HG02938 (cell line): ENCODE data around the gene AHSA1.

Source experiments
- ATAC-seq: cut with Tn5 transposase; IDR thresholded peaks from one replicate; pipeline ENCODE4 v1.9.1; 2021; ENCODE audit warnings: mild to moderate bottlenecking, moderate library complexity; ENCODE audit not compliant: unreplicated experiment

The AHSA1 gene

GRCh38 chr14:77470224-77470870, 12.5 kb downstream of the AHSA1 start:
- no peak for ATAC-seq

- no peak for ATAC-seq
Measured at GRCh38 chr14:77473921-77474320, 16.0 kb downstream of the AHSA1 start.

- no peak for ATAC-seq
Measured at GRCh38 chr14:77474479-77475177, 16.7 kb downstream of the AHSA1 start.

- no peak for ATAC-seq
Measured at GRCh38 chr14:77475432-77476115, 17.7 kb downstream of the AHSA1 start.

GRCh38 chr14:77478029-77478428, 20.1 kb downstream of the AHSA1 start:
- no peak for ATAC-seq

GRCh38 chr14:77478796-77479195, 20.9 kb downstream of the AHSA1 start:
- peak; percentile 93 for ATAC-seq

GRCh38 chr14:77482422-77482821, 24.5 kb downstream of the AHSA1 start:
- no peak for ATAC-seq

GRCh38 chr14:77485256-77485655, 27.4 kb downstream of the AHSA1 start:
- no peak for ATAC-seq

GRCh38 chr14:77485901-77486678, 28.2 kb downstream of the AHSA1 start:
- no peak for ATAC-seq

GRCh38 chr14:77488558-77488957, 30.7 kb downstream of the AHSA1 start:
- no peak for ATAC-seq

- no peak for ATAC-seq
Measured at GRCh38 chr14:77489041-77489440, 31.1 kb downstream of the AHSA1 start.

- ATAC-seq: no peak
Measured at GRCh38 chr14:77490347-77490986, 32.6 kb downstream of the AHSA1 start.

GRCh38 chr14:77491056-77491455, 33.2 kb downstream of the AHSA1 start:
- ATAC-seq: no peak

- ATAC-seq: no peak
Measured at GRCh38 chr14:77495334-77495733, 37.4 kb downstream of the AHSA1 start.

GRCh38 chr14:77498120-77498979, 40.5 kb downstream of the AHSA1 start, which contains the start of gene ISM2:
ISM2 (minus strand) TSS chr14:77498816; CDS start chr14:77498793, 23 bp downstream.
- peak; percentile 46 for ATAC-seq

- peak; percentile 23 for ATAC-seq
Measured at GRCh38 chr14:77498984-77499527, 41.2 kb downstream of the AHSA1 start.

GRCh38 chr14:77502109-77502782, 44.4 kb downstream of the AHSA1 start:
- ATAC-seq: no peak

- no peak for ATAC-seq
Measured at GRCh38 chr14:77503138-77503537, 45.2 kb downstream of the AHSA1 start.

- no peak for ATAC-seq
Measured at GRCh38 chr14:77505031-77505430, 47.1 kb downstream of the AHSA1 start.
